Lower leg skin (tissue), 4 donors: ENCODE measurements around the gene SEC61A1. TPM values are rescaled to one million over a fixed set of nuclear protein-coding genes. Genes with fewer than 3 reads are reported as not detected.
A peak's percentile ranks its signal among the peaks of the same experiment; 100 is the strongest.

Experiments used
- DNase-seq, 2 donors: peaks; one replicate each; pipeline ENCODE4 v3.0.0-alpha.2; 2019; ENCODE audit warnings: low spot score in 2 of 2
- H3K4me3 ChIP-seq: fragments of 200-600 bp; sonication (generic); 2 replicates; pipeline ENCODE4 v1.5.1; 2017; ENCODE audit warnings: mild to moderate bottlenecking, low read depth; ENCODE audit not compliant: poor library complexity, severe bottlenecking
- POLR2A ChIP-seq, 2 donors: fragments of 450-650 bp; IDR thresholded peaks; one replicate each; pipeline ENCODE4 v1.6.1; 2016 to 2017; ENCODE audit warnings: antibody characterized with exemption in 2 of 2, mild to moderate bottlenecking in 1 of 2, moderate library complexity in 1 of 2
- WGBS, 2 donors: methylation state at CpG; one replicate each; pipeline ENCODE4 v1.1.5; 2018; 5-methylcytosine and 5-hydroxymethylcytosine counted together
- intact Hi-C: fragments of 100-400 bp; cut with DNase I; formaldehyde crosslinking; loops from one replicate; pipeline ENCODE4 v1.15.0; 2023; ENCODE audit warnings: low total_unique reads
- total RNA-seq, 4 donors: library from RNA; depleted of rRNA; stranded (reverse); fragments of >200 nt; gene quantifications; one replicate each; pipeline ENCODE4 v1.1.0, GENCODE V29; 2016
- TF ChIP-seq, protein P1 (sequence below), 3 donors: fragments of 450-650 bp; IDR thresholded peaks; one replicate each; pipeline ENCODE4 v1.5.1; 2016; ENCODE audit warnings: antibody characterized with exemption in 3 of 3, mild to moderate bottlenecking in 3 of 3, moderate library complexity in 2 of 3

Gene SEC61A1
- total RNA-seq, 4 donors from 2014 or later = 53.3 to 120 (median 88.9) TPM

DNA sequence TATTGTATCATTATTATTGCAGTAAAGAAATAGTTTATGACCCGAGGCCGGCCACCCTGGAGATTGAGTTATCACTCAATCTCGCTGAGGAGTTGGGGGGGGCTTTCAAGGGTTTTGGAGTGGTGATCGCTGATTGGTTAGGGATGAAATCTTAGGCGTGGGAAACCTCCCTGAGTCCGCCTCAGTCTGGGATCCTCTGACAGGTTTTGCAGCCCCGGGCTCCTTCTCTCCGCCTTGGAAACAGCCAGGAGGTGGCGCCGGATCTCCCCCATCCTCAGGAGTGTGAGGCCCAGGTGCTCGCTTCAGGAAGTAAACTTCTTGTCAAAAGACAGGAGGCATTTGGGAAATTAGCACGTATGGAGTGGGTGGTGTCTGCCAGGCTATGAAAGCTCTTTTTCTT is 41.1 kb upstream of the SEC61A1 start:
- DNase-seq = no peak
- intact Hi-C loops = no loop called here
- 10 to 11% methylated on average over 12 of the region's 12 CpGs for WGBS, 2 donors
- TF ChIP-seq, protein P1, sequence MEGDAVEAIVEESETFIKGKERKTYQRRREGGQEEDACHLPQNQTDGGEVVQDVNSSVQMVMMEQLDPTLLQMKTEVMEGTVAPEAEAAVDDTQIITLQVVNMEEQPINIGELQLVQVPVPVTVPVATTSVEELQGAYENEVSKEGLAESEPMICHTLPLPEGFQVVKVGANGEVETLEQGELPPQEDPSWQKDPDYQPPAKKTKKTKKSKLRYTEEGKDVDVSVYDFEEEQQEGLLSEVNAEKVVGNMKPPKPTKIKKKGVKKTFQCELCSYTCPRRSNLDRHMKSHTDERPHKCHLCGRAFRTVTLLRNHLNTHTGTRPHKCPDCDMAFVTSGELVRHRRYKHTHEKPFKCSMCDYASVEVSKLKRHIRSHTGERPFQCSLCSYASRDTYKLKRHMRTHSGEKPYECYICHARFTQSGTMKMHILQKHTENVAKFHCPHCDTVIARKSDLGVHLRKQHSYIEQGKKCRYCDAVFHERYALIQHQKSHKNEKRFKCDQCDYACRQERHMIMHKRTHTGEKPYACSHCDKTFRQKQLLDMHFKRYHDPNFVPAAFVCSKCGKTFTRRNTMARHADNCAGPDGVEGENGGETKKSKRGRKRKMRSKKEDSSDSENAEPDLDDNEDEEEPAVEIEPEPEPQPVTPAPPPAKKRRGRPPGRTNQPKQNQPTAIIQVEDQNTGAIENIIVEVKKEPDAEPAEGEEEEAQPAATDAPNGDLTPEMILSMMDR (IDR thresholded peaks at IDR 0.05) = no peak
- TF ChIP-seq POLR2A (IDR thresholded peaks at IDR 0.05) = no peak
- no peak overlapping the region for H3K4me3 ChIP-seq

DNA sequence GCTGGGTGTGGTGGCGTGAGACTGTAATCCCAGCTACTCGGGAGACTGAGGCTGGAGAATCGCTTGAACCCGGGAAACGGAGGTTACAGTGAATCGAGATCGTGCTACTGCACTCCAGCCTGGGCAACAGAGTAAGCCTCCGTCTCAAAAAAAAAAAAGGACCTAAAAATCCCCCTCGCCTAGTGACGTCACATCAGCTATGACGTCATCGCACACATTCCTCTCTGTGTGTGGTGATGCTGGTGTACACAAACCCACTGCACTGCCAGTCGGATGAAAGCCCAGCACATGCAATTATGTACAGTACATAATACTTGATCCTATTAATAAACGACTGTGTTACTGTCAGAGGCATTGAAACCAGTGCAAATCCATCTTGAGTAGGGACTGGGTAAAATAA is 40.2 kb upstream of the SEC61A1 start:
- WGBS, 2 donors = 90 to 93% methylated on average over 14 of the region's 14 CpGs
- intact Hi-C loops = no loop called here
- no peak for DNase-seq
- TF ChIP-seq, protein P1 (IDR thresholded peaks at IDR 0.05) = no peak
- H3K4me3 ChIP-seq = no peak overlapping the region

DNA sequence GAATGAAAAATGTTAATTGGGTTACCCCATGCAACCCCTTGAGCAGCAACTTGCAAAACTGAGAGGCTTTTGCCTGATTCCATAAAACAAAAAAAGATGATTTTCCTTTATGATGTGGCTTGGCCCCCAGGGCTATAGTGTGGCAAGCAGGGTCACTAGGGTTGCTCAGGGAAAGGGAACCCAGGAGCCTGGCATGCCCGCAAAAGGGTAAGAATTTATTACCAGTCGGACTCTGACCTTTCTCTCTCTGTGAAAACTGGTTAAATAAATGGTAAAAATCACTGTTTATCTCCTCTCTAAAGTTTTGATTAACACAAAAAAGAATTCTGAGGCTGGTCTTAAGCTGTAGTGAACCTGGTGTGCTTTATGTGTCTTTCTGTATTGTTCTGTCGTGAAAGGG is 37.7 kb upstream of the SEC61A1 start:
- TF ChIP-seq, protein P1 (IDR thresholded peaks at IDR 0.05) = no peak
- TF ChIP-seq POLR2A (IDR thresholded peaks at IDR 0.05) = no peak
- 93 to 97% methylated on average over 3 of the region's 3 CpGs for WGBS, 2 donors
- intact Hi-C loops = no loop called here
- H3K4me3 ChIP-seq = no peak overlapping the region
- peak in 1 of 2 donors; percentile 5 for DNase-seq

DNA sequence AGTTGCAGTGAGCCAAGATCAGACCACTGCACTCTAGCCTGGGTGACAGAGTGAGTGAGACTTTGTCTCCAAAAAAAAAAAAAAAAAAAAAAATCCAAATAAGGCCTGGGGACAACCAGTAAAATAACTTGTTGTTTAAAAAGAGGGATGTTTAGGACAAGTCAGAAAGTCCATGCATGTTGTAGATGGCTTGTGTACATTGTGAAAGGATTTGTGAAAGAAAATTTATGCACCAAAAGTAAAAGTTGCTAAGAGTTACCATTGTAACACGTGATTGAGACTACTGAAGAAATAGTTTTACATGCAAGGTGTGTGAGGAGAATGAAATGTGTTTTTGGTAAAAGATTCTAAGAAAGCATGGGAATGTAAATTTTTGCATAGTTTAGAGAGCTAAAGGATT is 35.7 kb upstream of the SEC61A1 start:
- TF ChIP-seq, protein P1 (IDR thresholded peaks at IDR 0.05) = no peak
- no peak for TF ChIP-seq POLR2A (IDR thresholded peaks at IDR 0.05)
- no peak for DNase-seq
- no peak overlapping the region for H3K4me3 ChIP-seq
- WGBS, 2 donors = 87 to 89% methylated on average over 1 of the region's 1 CpG
- intact Hi-C loops = no loop called here

DNA sequence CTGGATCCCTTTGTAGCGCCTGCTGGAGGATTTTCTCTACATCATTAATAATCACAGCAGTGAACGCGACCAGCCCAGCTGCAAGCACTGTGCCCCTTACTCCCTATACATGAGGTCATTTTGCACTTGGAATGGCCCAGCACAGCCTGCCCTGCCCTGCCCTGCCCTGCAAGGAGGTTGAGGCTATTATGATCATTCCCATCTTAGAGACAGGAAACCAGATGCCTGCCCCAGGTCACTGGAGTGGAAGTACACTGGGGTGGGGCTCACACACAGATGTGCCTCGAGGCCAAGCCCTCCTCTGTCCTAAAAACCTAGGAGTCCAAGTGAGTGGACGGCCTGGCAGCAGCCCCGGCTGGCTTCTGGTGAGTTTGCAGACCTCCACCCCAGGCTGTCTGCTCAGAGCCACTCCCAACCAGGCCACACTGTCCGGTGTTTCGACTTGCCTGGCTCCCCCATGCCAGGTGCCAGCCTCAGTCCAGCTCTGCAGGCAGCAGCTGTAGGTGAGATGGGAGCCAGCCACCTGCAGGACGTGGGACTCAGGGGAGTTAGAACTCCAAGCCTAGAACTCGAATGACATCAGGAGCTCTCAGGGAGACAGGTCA is 30.4 kb upstream of the SEC61A1 start:
- intact Hi-C loops = no loop called here
- TF ChIP-seq, protein P1 (IDR thresholded peaks at IDR 0.05) = no peak
- TF ChIP-seq POLR2A (IDR thresholded peaks at IDR 0.05) = no peak
- 73 to 76% methylated on average over 9 to 10 of the region's 10 CpGs for WGBS, 2 donors
- no peak overlapping the region for H3K4me3 ChIP-seq
- DNase-seq = peak in 1 of 2 donors; percentile 83

DNA sequence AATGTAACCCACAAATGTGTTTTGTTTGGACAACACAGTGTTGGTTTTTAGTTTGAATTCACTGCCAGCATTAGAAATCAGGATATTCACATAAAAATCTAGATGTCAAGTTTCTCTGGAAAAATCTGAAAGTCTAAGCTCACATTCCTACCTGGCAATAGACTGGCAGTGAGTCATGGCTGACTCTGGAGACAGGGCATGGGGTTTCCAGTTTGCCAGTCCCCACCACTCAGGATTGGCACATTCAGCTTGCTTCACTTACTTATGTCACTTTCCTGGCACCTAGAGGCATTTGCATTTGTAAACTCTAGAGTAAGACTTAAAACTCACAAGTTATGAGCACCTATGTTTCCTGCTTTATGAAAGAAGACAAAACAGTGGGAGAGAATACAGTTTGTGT is 19.1 kb upstream of the SEC61A1 start:
- intact Hi-C loops = no loop called here
- H3K4me3 ChIP-seq = no peak overlapping the region
- no peak for DNase-seq
- TF ChIP-seq, protein P1 (IDR thresholded peaks at IDR 0.05) = no peak
- TF ChIP-seq POLR2A (IDR thresholded peaks at IDR 0.05) = no peak
